ENCODE data around the gene RAB13.
A peak's percentile ranks its signal among the peaks of the same experiment; 100 is the strongest.

Gene RAB13

DNA sequence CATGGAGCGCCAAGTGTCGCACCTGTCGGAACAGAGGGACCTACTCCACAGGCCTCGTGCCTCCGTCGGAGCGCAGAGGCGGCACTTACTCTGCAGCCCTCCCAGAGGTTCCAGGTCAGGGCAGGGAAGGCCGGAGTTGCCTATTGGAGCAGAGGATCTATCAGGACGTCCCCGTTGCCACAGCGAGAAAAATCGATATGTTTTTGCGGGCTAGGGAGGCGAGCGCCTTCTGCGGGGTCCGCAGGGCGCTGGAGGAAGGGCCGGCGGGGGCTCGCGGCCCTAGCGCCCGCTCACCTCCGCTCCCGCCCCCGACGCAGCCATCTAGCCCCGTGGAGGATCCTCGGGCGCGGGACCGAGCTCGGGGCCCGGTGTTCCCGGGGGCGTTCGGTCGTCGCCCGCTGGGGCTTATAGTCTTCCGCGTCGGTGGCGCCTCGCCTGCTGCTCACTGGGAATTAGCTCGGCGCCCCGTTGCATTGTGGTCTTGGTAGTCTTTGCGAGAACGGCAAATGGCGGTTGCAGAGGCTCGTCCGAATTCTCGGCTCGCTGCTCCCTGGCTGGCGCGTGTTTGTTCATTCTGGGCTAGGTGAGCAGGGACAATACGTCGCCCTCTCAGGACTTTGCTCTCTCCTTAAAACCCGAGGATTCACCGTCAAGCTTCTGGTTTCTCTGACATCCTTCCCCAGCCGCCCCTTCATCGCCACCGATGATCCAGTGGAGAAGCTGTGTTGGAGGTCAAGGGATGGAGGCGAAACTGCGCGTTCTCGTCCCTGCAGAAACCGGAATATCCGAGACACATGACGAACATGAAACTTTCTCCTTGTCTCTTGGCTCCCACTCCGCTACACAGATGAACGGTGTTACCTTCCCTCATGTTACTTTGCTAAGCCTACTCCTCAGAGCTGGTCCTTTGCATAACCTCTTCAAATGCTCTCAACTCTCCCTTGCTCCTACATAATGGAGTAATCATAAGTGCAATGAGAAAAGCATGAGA lies 8.6 kb downstream of the RAB13 start, which contains the start of gene JTB:
JTB (minus strand) TSS at position 425 of the 991 bp plus-strand sequence; CDS start at position 3, 422 bp downstream.
- peak; percentile 81 for DNase-seq

DNA sequence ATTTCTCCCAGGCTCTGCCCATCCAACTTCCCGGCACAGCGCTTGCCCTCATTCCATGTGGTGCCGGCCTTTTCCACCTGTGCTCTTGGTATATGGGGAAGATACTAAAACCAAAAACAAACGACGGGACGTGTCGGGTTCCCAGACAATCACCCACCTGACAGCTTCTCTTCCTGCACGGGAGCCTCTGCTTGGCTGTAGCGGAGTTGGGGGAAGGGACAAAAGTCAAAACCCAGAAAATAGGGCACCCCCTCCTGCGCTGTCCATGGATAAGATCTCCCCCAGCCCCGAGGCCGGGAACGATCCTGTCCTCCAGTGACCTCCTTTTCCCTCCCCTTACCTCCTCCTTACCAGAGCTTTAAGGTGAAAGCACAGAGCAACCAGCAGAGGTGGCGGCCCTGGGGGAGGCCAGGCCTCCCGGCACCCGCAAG lies 9.3 kb downstream of the RAB13 start:
- no peak for DNase-seq

DNA sequence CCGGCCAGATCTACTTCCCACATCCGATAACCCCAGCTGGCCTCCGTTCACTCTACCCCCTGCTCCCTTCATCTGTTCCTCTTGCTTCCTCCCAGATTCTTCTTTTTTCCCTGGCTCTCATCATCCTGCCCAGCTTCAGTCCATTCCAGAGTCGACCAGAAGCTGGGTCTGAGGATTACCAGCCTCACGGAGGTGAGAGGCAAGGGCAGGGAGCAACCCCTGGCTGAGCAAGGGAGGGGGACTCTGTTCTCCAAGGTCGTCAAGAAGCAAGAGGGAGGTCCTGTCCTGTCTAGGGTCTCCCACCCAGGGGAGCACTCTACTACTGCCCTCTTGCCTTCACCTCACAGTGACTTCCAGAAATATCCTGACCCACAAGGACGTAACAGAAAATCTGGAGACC lies 12.6 kb downstream of the RAB13 start:
- DNase-seq: no peak

DNA sequence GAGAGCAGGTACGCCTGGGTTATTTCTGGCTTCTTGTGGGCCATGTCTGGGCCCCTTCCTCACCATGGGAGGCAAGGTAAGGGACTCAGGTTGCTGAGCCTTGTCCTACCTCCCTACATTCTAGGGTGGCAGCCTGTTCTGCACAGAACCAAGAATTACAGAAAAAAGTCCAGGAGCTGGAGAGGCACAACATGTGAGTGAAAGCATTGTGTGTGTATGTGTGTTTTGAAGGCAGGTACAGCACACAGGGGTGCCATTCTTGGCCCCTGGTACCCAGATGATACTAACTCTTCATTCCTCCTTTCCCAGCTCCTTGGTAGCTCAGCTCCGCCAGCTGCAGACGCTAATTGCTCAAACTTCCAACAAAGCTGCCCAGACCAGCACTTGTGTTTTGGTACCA lies 13.1 kb downstream of the RAB13 start:
- DNase-seq: no peak

DNA sequence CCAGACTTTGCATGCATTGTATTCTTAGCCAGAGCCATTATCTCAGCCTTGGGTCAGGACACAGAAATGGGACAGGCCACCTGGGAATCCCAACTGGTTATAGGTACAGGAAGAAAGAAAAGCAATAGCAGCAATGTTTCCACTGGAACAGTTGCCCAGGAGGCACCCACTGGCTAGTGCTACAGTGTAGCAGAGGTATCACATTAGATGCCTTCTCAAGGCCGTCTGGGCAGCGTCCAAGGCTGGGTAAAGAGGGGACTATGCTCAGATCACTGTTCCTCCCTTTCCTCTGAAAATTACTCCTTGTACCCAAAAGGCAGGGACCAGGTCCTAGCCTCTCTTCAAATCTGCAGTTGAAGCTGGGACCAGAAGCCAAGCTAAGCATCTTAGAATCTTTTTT lies 15.8 kb downstream of the RAB13 start:
- DNase-seq: no peak

DNA sequence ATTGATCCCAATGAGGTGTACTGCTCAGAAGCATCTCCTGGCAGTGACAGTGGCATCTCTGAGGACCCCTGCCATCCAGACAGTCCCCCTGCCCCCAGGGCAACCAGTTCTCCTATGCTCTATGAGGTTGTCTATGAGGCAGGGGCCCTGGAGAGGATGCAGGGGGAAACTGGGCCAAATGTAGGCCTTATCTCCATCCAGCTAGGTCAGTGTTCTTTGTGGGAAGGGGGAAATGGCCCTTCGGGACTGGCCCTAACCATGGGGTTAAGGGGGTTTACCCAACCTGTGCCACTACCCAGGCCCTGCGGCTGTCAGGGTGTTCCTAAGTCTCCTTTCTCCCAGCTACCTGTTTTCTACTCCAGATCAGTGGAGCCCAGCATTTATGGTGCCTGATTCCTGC lies 17.2 kb downstream of the RAB13 start:
- DNase-seq: no peak

DNA sequence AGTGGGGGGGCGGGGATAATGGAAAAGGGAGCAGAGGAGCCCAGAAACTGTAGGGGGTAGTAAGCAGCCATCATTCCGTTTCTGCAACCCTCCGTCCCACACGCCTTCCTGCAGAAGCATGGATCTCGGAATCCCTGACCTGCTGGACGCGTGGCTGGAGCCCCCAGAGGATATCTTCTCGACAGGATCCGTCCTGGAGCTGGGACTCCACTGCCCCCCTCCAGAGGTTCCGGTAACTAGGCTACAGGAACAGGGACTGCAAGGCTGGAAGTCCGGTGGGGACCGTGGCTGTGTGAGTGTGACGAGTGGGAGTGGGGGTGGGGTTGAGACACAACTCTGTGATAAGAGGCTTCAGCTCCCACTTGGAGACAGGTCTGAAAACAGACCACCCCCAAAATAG lies 17.7 kb downstream of the RAB13 start:
- no peak for DNase-seq

DNA sequence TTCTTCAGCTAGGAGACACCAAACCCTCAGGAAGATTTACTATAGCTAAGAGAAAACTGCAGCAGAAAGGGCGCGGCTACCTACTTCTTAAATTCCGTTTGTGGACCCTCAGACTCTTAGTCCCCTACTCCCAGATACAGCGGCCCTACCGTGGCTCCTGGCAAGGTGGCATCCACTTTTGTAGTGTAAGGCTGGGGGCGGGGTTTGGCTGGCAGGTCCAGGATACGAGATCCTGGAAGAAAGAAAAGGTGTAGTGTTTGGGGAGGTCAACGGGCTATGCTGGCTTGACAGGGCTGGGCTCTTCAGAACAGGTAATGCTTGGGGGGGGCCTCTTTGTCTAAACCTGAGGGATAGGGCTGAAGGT lies 18.2 kb downstream of the RAB13 start:
- no peak for DNase-seq

DNA sequence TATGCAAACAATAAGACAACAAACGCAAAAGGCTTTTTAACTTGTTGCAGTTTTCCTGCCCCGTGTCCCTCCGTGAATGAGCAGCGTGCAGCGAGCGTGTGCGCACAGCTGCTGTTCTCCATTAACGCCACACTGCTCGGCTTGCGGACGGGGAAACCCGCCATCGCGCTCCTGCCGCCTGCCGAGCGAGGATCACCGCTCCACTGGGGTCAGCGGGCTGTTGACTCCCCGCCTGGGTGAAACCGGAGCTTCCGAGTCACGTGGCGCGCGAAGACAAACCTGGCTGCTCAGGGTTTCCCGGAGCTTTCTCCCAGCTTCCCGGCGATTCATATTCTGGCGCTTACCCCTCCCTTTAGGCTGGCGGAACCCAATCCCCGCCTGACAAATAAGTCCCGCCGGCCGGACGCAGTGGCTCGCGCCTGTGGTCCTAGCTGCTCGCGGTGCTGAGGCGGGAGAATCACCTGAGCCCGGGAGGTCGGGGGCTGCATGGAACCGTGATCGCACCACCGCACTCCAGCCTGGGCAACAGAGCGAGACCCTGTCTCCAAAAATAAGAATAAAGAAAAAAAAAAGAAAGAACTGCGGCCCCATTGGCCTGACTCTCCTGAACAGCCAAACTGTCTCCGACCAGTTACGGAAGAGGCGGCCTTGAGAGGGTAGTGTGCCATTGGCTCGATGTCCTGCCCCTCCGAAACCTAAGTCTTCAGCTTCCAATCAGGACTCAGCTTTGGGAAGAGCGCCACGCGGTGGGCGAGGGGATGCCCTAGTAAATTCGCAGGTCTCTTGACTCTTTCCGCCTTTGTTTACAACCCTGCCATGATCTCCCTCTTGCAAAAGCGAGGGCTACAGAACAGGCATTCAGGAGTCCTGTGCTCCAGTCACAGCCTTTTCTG lies 18.8 kb downstream of the RAB13 start, which contains the start of gene CREB3L4:
CREB3L4 (plus strand) TSS at position 796 of the 893 bp plus-strand sequence. CDS start 624 bp downstream, outside the sequence.
- peak; percentile 70 for DNase-seq

DNA sequence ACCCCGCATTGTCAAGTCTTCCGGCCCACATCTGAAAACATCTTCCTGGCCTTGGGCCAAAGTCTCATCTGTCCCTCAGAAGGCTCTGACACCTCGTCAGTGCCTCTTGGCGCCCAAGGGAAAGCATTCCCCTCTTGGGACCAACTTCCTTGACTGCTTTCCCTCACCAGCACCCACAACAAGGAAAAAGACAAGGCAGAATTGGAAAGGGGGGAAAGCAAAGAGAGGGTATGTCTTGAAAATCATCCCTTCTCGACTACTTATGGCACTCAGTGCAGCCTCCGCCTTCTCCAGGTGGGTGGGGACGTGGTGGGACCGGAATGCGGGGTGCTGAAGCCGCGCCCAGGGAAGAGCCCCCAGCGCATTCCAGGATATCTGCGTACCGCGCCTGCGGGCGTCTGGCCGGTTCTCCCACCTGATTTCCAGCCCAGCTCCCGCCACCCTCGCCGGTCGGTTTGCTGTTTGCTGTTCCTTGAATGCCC lies 22.2 kb downstream of the RAB13 start:
- DNase-seq: no peak

DNA sequence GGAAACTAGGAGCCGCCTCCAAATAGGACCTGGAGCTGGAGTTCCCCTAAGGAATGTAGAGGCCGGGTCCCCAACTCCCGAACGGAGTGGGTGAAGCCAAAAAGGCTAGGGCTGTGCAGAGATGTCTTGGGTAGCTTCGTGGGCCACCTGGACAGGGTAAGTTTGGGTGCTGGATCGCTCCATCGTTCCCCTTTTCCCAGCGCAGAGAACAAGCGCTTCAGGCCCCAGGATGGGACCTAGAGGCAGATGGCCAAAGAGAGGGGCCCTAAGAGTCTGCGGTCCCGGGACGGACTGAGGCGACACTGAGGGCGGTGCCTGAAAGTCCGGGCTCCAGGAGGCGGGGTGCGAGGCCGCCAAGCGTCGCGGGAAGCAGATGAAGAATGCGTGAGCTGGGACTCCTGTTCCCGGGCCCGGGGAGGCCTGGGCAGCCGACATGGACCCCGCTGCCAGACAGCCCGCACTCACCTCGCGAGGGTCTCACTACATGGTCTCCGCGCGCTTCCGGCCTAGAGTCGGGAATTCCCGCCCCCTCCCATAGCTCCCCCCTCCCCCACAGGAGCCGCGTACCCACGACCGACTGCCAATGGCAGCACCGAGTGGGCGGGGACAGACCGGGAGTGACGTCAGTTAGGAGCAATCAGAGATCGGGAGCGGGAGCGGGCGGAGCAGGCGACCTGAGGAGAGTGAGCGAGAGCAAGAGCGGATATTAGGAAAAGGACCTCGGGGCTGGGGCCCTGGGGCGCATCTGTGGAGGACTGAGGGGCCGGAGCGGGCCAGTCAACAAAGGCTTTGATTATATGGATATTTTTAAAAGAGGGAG lies 22.9 kb downstream of the RAB13 start, which contains the start of gene SLC39A1:
SLC39A1 (minus strand) TSS at position 508 of the 820 bp plus-strand sequence. CDS start 822 bp downstream, outside the sequence.
- peak; percentile 97 for DNase-seq

DNA sequence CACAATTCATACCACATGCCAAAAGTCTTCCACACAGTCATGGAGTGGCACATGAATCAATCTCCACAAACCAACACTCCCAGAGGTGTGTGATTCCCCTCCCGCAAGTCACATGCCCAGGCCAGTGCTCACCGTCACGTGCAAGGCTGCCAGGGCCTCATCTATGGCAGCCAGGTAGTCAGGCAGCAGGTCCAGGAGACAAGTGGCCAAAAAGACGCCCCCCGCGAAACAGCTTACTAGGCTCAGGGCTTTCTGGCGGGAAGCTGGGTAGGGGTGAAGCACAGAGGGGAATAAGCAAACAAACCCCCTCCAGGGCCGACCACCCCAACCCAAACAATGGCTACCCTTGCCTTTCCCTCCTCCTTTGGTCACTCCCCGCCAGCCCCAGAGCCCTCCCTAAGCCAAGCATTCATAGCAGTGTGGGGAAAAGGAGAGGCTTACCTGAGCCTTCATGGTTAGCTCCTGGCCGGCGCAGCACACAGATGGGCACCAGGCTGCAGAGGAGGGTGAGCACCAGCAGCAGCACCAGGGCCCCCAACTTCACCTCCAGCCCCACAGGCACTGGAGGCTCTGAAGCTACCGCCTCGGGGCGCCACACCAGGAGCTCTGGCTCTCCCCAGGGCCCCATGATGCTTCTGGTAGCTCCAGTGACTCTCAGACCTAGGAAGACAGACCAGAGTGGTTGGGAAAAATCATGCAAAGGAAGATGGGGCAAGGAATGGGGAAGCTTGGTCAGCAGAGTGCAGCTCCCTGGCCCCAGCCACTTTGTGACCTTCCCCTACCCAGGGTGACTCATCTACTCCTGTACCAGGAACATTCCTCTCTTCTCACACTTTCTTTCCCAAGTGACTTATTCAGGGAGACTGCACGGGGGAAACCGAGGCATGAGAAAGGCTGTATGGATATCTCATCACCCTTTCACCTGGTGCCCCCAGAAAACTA lies 23.8 kb downstream of the RAB13 start:
- DNase-seq: no peak

DNA sequence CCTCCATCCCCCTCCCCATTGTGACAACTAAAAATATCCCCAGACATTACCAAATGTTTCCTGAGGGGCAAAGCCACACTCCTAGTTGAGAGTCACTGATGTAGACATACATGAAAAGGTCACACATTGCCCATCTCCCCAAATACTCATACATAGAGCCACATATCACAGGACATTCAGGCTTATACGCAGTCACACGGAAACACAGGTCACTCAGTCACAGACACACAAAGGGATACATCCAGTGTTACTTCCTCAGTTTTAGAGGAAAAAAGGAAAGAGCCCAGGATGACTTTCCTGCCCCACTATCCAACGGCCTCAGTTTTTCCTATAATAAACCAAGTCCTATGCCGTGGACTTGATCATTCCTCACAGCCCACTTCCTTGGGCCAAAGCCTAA lies 24.7 kb downstream of the RAB13 start:
- no peak for DNase-seq

DNA sequence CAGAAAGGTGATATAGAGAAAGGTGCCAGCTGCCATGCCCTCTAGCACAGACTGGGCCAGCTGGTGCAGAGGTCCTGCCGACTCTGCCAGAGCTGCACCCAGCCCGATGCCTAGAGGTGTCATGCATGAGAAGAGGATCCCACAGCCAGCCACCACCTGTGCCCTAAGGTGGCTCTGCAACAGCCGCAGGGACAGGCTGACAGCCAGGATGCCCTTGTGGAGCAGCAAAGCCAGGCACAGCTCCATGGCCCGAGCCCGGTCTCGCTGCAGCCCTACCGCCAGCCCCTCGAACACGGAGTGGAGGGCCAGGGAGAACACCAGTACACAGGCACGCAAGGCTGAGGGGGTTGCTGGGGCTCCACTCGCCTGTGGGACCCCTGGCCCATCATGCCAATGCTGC lies 25.9 kb downstream of the RAB13 start:
- no peak for DNase-seq

DNA sequence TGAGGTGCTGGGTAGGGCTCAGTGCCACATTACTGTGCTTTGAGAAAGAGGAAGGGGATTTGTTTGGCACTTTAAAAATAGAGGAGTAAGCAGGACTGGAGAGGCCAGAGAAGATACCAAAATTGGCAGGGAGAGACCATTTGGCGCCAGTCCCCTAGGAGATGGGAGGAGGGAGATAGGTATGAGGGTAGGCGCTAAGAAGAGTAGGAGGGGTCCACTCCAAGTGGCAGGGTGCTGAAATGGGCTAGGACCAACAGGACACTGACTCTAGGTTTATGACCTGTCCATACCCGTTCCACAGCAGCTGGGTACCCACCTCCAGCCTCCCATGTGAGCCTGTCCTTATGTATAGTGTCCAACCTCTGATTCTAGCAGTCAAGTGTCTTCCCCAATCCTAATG lies 26.7 kb downstream of the RAB13 start:
- DNase-seq: no peak

DNA sequence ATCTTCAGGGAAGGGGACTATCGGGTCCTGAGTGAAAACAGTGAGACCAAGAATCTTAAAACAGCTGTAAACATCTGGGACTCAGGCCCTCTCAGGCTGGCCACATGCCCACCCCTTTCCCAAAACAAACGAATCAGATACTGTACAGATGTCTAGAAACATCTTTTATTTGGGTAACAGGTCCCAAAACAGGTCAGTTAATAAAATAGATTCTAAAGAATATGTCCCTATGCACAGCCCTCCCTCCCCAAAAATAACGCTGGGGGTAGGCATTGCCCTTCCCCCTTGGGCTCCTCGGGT lies 27.2 kb downstream of the RAB13 start:
- no peak for DNase-seq

DNA sequence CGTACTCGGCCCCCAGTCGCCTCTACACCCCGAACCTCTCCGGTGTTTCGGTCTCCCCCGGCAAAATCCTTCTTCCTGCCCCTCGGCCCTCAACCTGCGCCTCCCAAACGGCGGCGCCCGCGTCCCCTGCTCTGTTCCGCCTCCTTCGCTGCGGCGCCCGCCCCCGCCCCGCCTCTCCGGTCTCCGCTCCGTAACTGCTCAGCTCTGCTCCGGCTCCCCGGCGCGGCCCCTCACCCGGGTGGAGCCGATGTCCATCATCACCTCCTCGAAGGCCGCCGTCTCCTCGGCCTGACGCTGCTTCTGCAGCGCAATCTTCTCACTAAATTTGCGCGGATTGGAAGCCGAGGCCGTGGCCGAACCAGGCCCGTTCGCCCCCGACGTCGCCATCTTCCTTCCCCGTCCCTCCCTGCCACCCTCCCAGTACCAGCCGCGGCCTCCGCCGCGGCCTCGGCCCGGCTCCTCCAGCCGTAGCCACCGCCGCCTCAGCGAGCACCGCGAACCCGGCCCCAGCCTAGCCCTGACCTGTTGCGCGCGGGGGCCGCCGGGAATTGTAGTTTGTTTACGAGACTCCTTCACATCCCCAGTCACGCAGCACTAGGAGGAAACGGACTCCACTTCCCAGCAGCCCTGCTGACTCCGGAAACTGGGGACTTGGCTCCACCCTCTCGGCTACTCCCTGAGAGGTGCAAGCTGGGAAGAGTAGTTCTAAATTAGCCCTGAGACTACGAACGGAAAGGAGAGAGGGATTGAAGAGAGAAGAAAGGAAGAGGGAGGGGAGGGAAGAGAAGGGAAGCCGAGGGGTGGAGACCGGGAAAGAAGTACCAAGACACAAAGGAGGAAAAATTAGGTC lies 27.8 kb downstream of the RAB13 start, which contains the start of gene CRTC2:
CRTC2 (minus strand) TSS at position 502 of the 850 bp plus-strand sequence; CDS start at position 387, 115 bp downstream.
- peak; percentile 97 for DNase-seq

DNA sequence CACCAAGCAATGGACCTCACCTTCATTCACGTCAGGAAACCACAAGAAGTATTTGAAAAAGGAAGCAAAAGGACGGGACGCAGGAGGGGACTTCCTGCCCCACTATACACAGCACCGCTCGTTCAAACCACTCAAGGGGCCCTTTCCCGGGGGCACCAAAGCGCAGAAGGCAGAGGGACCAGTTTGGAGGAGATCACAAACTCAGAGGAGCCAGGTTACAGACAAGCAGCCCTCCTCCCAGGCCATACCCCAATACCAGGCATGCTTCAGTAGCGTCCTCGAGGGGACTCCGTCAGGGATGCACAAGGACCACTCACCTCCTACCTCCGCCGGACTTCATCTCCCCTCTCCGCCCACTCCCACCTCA lies 28.4 kb downstream of the RAB13 start:
- no peak for DNase-seq

DNA sequence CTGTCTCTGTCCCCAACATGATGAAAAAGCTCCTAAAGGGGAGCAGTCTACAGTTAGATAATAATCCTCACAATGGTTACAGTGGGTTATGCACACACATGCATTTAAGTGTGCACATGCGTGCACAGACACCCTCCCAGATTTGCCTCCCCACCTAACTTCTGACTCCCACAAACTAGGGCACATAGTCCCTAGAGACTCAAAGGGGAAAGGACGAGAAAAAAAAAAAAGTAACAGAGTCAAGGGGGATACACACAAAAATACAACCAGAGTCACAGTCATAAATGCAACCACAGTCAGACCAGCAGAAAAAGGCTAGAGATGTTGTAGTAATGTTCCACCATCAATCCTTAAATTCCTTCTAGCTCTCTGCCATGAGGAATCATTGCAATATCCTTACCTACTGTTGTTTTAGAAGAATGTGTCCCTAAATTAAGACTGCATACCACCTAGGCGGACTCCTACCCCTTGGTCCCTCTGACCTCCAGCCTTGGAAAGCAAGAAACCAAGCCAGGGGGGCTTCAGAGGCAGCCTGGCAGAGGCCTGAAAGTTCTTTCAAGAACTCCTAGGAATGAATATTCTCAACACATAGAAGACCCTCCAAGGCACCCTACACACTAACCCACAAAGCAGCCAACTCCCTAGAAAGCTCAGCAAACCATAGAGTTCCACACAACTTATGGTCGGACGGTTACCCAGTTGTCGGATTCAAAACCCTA lies 29.0 kb downstream of the RAB13 start:
- DNase-seq: no peak

Data from T-helper 9 cell (primary cell).